ENCODE data around the gene CD63. TPM values are rescaled to one million over a fixed set of nuclear protein-coding genes. Genes with fewer than 3 reads are reported as not detected.

Gene CD63
- total and polyA plus RNA-seq, 4 donors = 1,107 to 1,532 (median 1,229) TPM

GRCh38 chr12:55757701-55758100 lies 28.9 kb upstream of the CD63 start:
- no peaks in the 10 kb centered on the region for H3K27me3 ChIP-seq (ENCODE audit: control insufficient read depth in 1 of 2, insufficient read depth in 2 of 2, low read length in 1 of 2)
- H3K36me3 ChIP-seq (ENCODE audit: control insufficient read depth in 1 of 2, insufficient read depth in 2 of 2, low read length in 1 of 2) = peaks cover 8 to 20% of the 10 kb centered on the region in 2 donors
- H3K4me3 ChIP-seq (ENCODE audit: low read length in 2 of 2) = no peak overlapping the region
- 54 to 56% methylated on average over 2 of the region's 2 CpGs for WGBS, 2 donors
- no peaks in the 10 kb centered on the region for H3K4me1 ChIP-seq (ENCODE audit: control insufficient read depth in 1 of 2, insufficient read depth in 2 of 2, low read length in 2 of 2)
- intact Hi-C loops (cut with DNase I) = no loop called here
- H3K27ac ChIP-seq (ENCODE audit: low read depth in 1 of 2, low read length in 2 of 2) = no peak overlapping the region
- H3K9me3 ChIP-seq (ENCODE audit: control insufficient read depth, low read length) = no peaks in the 10 kb centered on the region
- ATAC-seq (ENCODE audit: low FRiP score) (no peak), DNase-seq (no peak)

GRCh38 chr12:55755246-55755645 lies 26.4 kb upstream of the CD63 start:
- no peak for ATAC-seq (ENCODE audit: low FRiP score)
- no peaks in the 10 kb centered on the region for H3K27me3 ChIP-seq (ENCODE audit: control insufficient read depth in 1 of 2, insufficient read depth in 2 of 2, low read length in 1 of 2)
- WGBS, 2 donors = 57 to 69% methylated on average over 2 of the region's 2 CpGs
- intact Hi-C loops (cut with DNase I) = no loop called here
- H3K36me3 ChIP-seq (ENCODE audit: control insufficient read depth in 1 of 2, insufficient read depth in 2 of 2, low read length in 1 of 2) = peaks cover 17 to 26% of the 10 kb centered on the region in 2 donors
- no peaks in the 10 kb centered on the region for H3K9me3 ChIP-seq (ENCODE audit: control insufficient read depth, low read length)
- H3K27ac ChIP-seq (ENCODE audit: low read depth in 1 of 2, low read length in 2 of 2) = no peak overlapping the region
- H3K4me1 ChIP-seq (ENCODE audit: control insufficient read depth in 1 of 2, insufficient read depth in 2 of 2, low read length in 2 of 2) = no peaks in the 10 kb centered on the region
- DNase-seq = no peak
- H3K4me3 ChIP-seq (ENCODE audit: low read length in 2 of 2) = no peak overlapping the region

DNA sequence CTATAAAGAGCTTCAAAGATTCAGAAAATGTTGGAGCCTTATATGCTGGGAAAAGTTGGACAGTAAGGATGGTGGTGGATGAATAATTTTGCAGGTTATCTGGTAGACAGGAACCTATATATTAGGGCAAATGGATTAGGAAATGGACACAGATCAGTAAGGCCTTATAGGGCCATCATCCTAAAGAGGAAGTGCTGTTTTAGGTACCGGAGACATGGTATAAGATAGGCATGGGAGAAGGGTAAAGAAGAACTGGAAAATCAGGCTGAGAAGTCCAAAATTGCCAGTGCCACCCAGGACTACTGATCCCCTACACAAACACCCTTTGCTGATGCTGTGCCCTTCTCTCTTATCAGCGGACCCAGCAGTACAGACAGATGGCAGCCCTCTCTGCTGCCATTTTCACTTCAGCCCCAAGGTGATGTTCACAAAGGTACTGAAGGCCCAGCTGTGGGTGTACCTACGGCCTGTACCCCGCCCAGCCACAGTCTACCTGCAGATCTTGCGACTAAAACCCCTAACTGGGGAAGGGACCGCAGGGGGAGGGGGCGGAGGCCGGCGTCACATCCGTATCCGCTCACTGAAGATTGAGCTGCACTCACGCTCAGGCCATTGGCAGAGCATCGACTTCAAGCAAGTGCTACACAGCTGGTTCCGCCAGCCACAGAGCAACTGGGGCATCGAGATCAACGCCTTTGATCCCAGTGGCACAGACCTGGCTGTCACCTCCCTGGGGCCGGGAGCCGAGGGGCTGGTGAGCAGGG lies 19.6 kb upstream of the CD63 start:
- H3K27me3 ChIP-seq (ENCODE audit: control insufficient read depth in 1 of 2, insufficient read depth in 2 of 2, low read length in 1 of 2) = no peaks in the 10 kb centered on the region
- no peaks in the 10 kb centered on the region for H3K9me3 ChIP-seq (ENCODE audit: control insufficient read depth, low read length)
- no peak overlapping the region for H3K27ac ChIP-seq (ENCODE audit: low read depth in 1 of 2, low read length in 2 of 2)
- DNase-seq (no peak), ATAC-seq (ENCODE audit: low FRiP score) (no peak)
- no peaks in the 10 kb centered on the region for H3K4me1 ChIP-seq (ENCODE audit: control insufficient read depth in 1 of 2, insufficient read depth in 2 of 2, low read length in 2 of 2)
- H3K4me3 ChIP-seq (ENCODE audit: low read length in 2 of 2) = no peak overlapping the region
- 88 to 89% methylated on average over 17 to 18 of the region's 18 CpGs for whole genome bisulfite sequencing, 2 donors
- H3K36me3 ChIP-seq (ENCODE audit: control insufficient read depth in 1 of 2, insufficient read depth in 2 of 2, low read length in 1 of 2) = peaks cover 10 to 13% of the 10 kb centered on the region in 2 donors
- intact Hi-C loops (cut with DNase I) = loop anchor here in 1 of 2 donors (5.0 kb wide), 1 partner anchor 34 kb away; no protein-coding TSS in a partner anchor

DNA sequence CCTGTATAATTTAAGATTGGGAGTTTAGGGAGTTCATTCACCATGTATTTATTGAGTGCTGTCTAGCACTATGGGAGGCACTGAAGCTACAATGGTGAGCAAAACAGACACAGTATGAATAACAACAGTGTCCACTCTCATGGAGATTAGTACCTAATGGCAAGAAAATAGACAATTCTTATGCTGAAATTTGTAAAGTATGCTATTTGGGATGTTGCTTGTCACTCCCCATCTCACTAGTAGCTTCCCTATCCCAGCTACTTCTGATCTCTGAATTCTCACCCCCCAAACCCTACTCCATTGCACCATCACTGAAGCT lies 18.1 kb upstream of the CD63 start:
- H3K36me3 ChIP-seq (ENCODE audit: control insufficient read depth in 1 of 2, insufficient read depth in 2 of 2, low read length in 1 of 2) = peaks cover 1 to 6% of the 10 kb centered on the region in 2 donors
- no peaks in the 10 kb centered on the region for H3K9me3 ChIP-seq (ENCODE audit: control insufficient read depth, low read length)
- no peak overlapping the region for H3K4me3 ChIP-seq (ENCODE audit: low read length in 2 of 2)
- H3K4me1 ChIP-seq (ENCODE audit: control insufficient read depth in 1 of 2, insufficient read depth in 2 of 2, low read length in 2 of 2) = no peaks in the 10 kb centered on the region
- H3K27me3 ChIP-seq (ENCODE audit: control insufficient read depth in 1 of 2, insufficient read depth in 2 of 2, low read length in 1 of 2) = no peaks in the 10 kb centered on the region
- DNase-seq (no peak), ATAC-seq (ENCODE audit: low FRiP score) (no peak)
- intact Hi-C loops (cut with DNase I) = loop anchor here in 1 of 2 donors (5.0 kb wide), 1 partner anchor 35 kb away; no protein-coding TSS in a partner anchor
- H3K27ac ChIP-seq (ENCODE audit: low read depth in 1 of 2, low read length in 2 of 2) = no peak overlapping the region

DNA sequence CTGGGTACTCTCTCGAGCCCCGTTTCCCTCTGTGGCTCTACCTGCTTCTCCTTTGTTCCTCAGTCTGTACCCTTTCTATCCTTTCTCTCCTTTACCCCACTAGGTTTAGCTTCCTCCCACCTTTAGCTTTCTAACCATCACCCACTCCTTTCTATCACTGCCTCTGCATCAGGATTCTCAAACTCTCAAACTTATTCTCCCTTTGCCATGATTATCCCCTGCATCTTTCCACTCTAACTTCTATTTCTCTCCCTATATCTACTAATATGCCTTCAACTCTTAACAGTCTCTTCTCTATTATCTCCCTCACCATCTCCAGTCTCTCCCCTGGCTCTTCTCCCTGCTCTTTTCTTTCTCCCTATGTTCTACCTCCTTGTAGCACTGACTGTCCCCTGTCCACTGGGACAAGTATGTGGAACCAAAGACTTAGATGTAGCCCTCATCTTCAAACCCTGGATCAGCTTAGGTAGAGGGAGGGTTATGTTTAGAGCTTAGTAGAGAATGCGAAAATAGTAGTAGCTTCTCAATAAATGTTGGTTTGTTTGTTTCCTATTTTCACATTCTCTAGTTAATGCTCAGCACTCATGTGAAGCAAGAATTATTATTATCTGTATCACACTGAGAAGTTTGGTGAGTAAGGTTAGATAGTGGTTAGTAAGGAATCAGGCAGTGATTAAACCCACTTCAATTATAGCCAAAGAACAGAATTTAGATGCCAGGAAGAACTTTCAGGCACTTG lies 17.5 kb upstream of the CD63 start:
- Histone ChIP-seq H3K9me3 (ENCODE audit: control insufficient read depth, low read length) (no peaks in the 10 kb centered on the region), H3K27me3 (ENCODE audit: control insufficient read depth in 1 of 2, insufficient read depth in 2 of 2, low read length in 1 of 2) (no peaks in the 10 kb centered on the region), H3K27ac (ENCODE audit: low read depth in 1 of 2, low read length in 2 of 2) (peak overlapping the region in 1 of 2 donors; percentile 37), H3K4me3 (ENCODE audit: low read length in 2 of 2) (no peak overlapping the region), H3K4me1 (ENCODE audit: control insufficient read depth in 1 of 2, insufficient read depth in 2 of 2, low read length in 2 of 2) (no peaks in the 10 kb centered on the region), H3K36me3 (ENCODE audit: control insufficient read depth in 1 of 2, insufficient read depth in 2 of 2, low read length in 1 of 2) (peaks cover 0 to 2% of the 10 kb centered on the region in 2 donors)
- DNase-seq = no peak
- no peak for ATAC-seq (ENCODE audit: low FRiP score)
- intact Hi-C loops (cut with DNase I) = loop anchor here in 1 of 2 donors (5.0 kb wide), 1 partner anchor 36 kb away; no protein-coding TSS in a partner anchor
- WGBS, 2 donors = 33 to 38% methylated on average over 3 of the region's 3 CpGs

DNA sequence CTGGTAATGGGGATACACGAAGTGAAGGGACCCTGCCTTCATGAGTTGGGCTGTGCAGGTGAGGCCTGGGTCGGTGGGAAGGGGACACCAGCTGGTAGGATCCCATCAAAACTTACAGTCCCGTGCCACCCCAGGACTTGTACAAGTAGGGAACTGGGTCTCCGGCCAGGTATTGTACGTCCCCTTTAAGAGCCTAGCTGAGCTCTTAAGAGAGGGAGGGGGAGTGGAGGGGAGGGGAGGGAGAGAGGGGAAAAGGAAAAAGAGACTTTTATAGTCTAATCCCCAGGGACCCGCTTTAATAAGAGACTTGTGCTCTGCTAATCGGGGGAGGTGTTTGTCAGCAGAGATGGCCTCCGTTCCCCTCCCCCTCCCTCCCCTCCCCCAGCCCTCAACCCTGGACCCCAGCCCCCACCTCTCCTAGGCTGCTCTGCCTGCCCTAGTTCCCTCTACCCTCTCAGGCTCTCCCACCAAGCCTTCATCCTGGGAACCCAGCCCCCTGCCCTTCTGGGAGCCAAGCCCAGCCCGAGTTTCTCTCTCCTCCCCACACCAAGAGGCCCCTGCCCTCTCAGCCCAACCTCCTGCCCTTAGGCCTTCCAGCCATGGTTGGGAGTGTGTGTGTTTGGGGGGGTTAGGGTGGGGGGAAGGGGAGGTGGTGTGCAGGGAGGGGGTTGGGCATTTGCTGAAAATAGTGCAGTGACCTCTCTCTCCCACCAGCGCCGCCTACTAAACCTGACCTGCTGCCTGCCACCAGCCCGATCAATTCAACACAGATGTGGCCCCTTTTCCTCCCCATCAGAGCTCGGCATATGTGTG lies 16.8 kb upstream of the CD63 start:
- Histone ChIP-seq H3K27me3 (ENCODE audit: control insufficient read depth in 1 of 2, insufficient read depth in 2 of 2, low read length in 1 of 2) (no peaks in the 10 kb centered on the region), H3K9me3 (ENCODE audit: control insufficient read depth, low read length) (no peaks in the 10 kb centered on the region), H3K4me3 (ENCODE audit: low read length in 2 of 2) (no peak overlapping the region), H3K36me3 (ENCODE audit: control insufficient read depth in 1 of 2, insufficient read depth in 2 of 2, low read length in 1 of 2) (peaks cover 0 to 2% of the 10 kb centered on the region in 2 donors), H3K27ac (ENCODE audit: low read depth in 1 of 2, low read length in 2 of 2) (peak overlapping the region in 1 of 2 donors; percentile 37), H3K4me1 (ENCODE audit: control insufficient read depth in 1 of 2, insufficient read depth in 2 of 2, low read length in 2 of 2) (no peaks in the 10 kb centered on the region)
- DNase-seq (no peak), ATAC-seq (ENCODE audit: low FRiP score) (peak; percentile 23)
- WGBS, 2 donors = 6 to 7% methylated on average over 12 to 13 of the region's 13 CpGs
- intact Hi-C loops (cut with DNase I) = loop anchor here in 1 of 2 donors (5.0 kb wide), 1 partner anchor 37 kb away; no protein-coding TSS in a partner anchor

- no peaks in the 10 kb centered on the region for H3K4me1 ChIP-seq (ENCODE audit: control insufficient read depth in 1 of 2, insufficient read depth in 2 of 2, low read length in 2 of 2)
- H3K4me3 ChIP-seq (ENCODE audit: low read length in 2 of 2) = no peak overlapping the region
- H3K27ac ChIP-seq (ENCODE audit: low read depth in 1 of 2, low read length in 2 of 2) = no peak overlapping the region
- 4 to 8% methylated on average over 11 of the region's 11 CpGs for WGBS, 2 donors
- H3K27me3 ChIP-seq (ENCODE audit: control insufficient read depth in 1 of 2, insufficient read depth in 2 of 2, low read length in 1 of 2) = no peaks in the 10 kb centered on the region
- ATAC-seq (ENCODE audit: low FRiP score) (peak; percentile 27), DNase-seq (no peak)
- no peaks in the 10 kb centered on the region for H3K9me3 ChIP-seq (ENCODE audit: control insufficient read depth, low read length)
- intact Hi-C loops (cut with DNase I) = loop anchor here (5.0 kb wide), 3 partner anchors 38 to 198 kb away; partner anchors contain the start of gene DNAJC14 (in 1 of the 2)
- H3K36me3 ChIP-seq (ENCODE audit: control insufficient read depth in 1 of 2, insufficient read depth in 2 of 2, low read length in 1 of 2) = peaks cover 0 to 2% of the 10 kb centered on the region in 2 donors
Measured at GRCh38 chr12:55744340-55745030, 15.7 kb upstream of the CD63 start.
